NCI-H2196 (cell line): ENCODE results near the gene LILRB5.
"Not testable (repeated sequence)": the region's sequence is repeated elsewhere in the genome, so short reads cannot be mapped to it uniquely, and the experiment has no call there.

Experiments
- DNase-seq: peaks from one replicate; lab custom pipeline; 2025; ENCODE audit not compliant: unreplicated experiment; lab: John Stamatoyannopoulos, UW

LILRB5 gene

DNA sequence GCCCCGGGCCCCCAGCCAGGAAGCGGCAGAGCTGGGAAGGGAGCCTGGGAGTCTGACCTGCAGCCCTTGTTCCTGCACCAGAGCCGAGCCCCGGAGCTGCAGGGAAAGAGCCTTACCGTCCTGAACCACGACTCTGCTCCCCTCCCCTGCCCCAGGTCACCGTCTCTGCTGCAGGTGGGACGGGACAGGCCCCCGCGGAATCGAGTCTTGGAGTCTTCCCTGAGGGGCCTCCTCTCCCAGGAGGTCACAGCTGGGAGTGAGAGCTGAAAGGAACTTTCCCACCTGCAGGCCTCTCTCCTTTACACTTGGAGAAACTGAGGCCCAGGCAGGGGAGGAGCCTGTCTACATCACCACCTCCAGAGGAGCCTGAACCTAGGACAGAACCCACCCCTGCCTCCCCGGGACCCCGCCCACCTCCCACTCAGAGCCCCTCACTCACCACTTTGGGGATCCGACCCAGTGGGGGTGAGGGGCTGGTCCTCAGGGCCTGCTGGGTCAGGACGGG lies 20.1 kb upstream of the LILRB5 start:
- not testable (repeated sequence) for DNase-seq

DNA sequence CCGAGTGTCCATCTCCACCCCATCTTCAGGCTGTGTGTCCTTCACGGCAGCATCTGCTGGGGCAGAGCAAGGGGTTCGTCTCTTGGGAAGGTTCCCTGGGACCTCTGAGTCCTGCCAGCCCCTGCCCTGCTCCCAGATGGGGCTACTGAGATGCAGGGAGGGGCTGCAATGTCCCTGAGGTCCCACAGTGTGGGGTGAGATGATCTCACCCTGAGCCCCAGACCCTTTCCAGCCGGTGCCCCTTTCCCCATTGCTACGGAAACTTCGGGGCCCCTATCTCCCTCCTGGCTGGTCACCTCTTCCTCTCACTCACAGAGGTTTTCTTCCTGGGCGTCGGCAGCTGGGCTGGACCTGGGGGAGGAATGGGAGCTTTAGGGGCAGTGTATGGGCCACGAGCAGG lies 18.9 kb upstream of the LILRB5 start:
- no peak for DNase-seq

DNA sequence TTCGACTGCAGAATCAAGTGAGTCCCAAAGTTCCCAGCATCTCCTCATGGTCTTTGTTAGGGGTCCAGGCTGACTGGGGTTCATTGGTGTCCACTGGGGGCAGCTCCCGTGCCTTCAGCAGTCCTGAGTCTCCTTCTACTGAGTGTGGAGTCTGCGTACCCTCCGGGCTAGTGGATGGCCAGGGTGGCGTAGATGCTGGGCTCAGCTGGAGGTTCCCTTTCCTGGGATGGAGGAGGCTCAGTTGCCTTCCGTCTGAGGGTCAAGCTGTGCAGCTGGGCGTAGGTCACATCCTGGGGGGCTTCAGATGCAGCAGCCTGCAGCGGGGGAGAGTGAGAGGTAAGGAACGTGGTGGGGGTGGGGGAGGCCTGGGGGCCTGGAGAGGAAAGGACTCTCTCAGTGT lies 17.4 kb upstream of the LILRB5 start:
- not testable (repeated sequence) for DNase-seq

DNA sequence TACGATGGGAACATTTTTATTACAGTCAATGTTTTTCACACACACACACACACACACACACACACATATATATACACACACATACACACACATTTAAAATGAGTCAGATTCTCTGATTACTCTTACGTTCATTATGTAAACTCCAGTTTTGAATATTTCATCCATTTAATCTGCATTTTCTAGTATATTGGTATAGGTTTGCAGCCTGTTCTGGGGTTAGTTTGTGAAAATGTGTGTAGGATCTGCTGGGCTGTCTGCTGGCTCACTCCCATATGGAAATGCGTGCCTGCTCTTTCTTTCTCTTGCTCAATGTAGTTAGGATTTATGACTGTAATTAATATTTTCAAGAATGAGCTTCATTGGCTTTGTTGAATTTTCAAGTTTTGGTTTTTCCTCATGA lies 16.7 kb upstream of the LILRB5 start:
- DNase-seq: no peak

DNA sequence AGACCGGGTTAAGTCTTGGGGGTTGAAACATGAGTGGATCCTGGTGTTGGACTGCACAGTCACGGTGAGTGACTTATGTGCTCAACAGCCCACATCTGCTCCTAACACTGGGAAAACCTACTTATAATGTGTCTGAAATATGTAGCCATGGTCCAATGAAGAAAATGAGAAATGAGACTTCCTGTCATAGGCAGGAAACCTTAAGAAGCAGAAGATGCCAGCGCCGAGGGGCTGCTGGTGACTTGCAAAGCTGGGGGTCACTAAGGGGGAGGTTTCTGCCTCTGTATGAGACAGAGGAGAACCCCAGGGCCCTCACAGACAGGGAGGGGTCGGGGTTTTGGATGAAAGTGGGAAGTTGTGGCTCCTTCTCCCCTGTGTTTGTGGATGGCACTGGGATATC lies 15.1 kb upstream of the LILRB5 start:
- not testable (repeated sequence) for DNase-seq

DNA sequence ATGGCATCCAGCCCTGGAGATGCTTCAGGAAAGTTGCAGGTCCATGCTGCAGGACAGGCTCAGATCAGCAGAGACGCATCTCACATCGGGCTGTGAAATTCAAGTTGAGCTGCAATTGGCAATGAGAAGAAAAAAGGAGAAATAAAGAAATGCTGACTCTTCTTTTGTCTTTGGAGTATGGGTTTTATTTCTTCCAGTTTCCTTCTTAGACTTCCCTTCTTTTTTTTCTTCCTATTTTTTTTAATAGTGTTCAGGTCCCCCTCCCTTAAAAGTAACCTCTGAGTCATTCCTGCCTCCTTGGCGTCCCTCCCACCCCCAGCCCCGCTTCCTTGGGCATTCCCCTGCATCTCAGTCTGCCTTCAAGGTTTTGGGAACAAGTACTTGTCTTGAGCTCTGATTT lies 14.5 kb upstream of the LILRB5 start:
- DNase-seq: not testable (repeated sequence)

DNA sequence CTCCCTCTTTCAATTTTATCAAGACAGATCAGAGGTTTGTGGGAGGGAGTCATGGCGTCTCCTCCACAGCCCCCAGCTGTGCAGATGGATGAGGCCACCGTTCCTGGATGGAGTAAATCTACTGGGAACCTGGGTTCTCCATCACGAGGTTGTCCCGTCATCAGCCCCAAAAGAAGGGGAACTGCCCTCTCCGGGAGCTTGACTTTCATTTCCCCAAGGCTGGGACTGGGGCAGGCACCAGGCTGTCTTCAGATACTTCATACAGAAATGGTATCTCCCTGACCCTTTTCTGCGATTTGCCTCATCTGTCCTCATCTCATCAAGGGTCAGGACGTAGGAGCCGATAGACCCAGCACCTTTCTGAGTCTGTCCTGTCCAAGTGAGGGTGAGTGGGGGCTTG lies 14.0 kb upstream of the LILRB5 start:
- no peak for DNase-seq

DNA sequence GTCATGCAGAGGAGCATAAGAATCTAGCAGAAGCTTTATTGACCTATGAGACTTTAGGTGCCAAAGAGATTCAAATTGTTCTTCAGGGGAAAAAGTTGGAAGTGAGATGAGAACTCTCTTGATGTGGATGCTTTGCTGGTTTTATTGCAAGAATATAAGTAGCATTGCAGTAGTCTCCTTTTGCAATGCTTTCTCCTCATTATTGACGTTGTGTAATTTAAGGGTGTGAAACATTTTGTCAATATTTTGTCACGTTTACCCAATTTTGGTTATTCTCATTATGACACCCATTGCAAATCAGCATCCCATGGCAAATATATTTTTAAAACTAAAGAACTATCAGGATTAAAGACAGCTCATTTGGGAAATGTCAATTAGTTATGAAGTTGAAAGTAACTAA lies 11.9 kb upstream of the LILRB5 start:
- DNase-seq: no peak

DNA sequence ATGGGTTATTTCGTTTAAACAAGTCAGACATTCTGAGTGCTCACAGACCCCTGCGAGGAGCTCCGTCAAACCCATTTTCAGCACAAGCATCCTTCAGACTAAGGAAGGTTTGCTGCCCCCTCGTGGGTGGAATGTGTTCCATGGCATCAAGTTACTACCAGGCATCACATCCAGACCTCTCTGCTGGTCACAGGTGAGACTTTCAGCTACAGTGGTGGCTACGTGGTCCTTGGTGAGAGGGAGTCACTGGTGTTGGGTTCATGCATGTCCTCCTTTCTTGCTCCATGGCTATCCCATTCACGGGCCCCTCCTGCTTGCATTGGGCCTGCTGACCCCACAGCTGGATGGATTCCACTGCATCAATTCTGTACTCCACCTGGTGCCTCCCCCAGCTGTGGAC lies 9.1 kb upstream of the LILRB5 start:
- peak; percentile 69 for DNase-seq

DNA sequence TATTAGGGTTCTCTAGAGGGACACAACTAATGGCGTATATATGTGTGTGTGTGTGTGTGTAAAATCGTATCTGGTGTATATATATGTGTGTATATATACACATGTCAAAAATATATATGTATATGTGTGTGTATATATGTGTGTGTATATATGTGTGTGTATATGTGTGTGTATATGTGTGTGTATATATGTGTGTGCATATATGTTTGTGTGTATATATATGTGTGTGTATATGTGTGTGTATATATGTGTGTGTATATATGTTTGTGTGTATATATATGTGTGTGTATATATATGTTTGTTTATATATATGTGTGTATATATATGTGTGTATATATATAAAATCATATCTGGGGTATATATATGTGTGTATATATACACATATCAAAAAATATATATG lies 5.4 kb upstream of the LILRB5 start:
- DNase-seq: no peak

DNA sequence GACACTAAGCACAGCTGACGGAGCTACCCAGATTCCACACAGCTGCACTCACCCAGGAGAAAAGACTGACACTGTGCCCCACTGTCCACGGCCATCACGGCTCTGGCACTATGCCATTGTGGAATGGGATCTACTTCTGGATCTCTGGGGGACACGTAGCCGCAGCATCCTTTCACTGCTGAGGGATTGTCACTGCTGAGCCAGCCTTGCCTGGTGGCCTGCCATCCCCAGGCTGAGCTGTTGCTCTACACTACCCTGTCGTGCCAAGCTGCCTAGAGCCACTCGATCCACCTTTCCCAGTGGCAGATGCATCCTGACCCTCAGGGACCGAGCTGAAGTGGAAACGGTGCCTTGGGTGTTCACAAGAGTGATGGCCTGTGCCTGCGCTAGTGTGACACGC lies 5.0 kb upstream of the LILRB5 start:
- DNase-seq: no peak

DNA sequence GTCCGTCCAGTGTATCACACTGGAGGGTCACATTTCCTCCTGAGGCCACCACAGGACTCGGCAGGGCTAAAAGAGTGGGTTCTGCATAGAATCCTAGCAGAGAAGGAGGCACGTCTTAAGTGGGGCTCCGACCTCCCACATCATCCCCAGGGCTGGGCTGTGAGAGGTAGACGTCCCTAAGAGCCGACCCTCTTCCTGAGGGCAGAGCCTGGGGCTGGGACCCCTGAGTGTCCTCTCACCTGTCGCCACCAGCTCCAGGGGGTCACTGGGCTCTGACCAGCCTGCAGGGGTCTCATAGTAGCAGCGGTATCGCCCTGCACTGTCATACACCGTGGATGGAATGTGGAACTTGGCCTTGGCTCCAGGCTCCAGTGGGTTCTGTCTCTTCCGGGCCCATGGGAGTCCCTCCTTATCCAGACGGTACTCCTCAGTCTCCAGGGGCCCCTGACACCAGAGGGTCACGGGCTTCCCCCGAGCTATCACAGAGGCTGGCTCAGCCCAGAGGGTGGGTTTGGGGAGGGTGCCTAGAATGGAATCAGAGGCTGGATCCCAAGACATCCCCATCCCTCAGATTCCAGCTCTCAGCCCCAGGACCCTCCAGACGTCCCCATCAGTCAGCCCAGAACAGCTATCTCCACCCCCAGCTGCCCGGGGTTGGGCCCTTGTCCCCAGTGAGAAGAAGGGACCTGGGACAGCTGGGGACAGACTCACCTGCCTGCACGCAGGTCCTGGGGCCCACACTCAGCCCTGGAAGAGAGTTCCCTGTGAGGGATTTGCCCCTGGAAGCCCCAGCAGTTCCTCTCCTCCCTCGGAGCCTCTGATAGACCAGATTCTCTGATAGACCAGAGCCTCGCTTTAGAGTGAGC lies 590 bp downstream of the LILRB5 start:
- no peak for DNase-seq

DNA sequence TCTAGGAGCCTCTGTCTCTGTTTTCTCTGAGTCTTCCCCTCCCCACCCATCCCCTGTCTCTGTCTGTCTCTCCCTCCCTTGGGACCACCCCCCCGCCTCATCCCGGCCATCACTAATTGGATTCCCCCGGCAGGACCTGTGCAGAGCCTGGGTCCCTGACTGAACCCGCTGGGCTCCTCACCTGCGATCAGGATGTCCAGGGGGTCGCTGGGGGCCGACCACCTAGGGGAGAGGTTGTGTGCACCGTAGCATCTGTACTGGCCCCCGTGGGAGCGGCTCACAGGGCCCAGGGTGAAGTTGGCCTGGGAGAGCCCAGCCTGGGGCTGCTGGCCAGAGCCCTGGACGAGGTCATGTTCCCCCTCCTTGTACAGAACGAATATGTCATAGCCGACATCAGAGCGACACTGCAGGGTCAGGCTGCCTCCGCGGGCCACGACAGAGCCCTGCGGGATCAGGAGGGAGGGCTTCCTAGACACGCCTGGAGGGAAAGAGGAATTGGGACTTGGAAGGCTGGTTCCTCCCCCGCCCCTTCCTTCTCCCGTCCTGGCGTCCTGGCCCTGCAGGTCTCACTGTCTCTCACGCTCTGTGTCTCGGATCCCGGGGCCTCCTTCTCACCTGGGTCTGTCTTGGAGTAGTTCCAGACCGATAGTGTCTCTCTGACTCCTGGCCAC lies 1.8 kb downstream of the LILRB5 start:
- no peak for DNase-seq

DNA sequence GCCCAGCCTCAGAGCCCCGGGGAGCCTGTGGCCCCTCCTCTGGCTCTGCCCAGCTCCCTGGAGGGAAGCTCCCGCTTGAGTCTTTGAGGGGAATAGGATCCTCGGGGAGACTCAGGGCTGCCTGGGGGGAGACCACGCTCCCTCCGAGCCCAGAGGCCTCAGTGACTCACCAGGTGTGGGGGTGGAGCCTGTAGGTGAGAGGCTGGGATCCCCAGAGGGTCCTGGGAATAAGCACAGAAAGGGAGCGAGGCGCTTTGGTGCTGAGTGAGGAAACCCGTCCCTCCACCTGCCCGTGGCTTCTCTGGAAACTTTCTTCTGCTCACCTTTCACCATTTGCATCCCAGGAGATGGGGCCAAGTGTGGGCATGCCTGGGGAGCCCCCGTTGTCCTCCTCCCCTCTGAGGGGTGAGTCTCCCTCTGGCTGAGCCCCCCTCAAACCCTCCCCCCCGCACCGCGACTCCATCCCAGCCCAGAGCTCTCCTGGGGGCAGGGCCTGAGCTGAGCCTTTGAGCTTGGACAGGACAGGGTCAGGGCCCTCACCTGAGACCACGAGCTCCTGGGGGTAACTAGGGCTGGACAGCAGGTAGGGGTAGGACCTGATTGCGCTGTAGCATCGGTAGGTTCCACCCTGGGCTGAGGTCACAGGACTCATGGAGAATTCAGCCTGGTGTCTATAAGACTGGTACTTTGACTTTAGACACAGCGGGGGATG lies 2.7 kb downstream of the LILRB5 start:
- DNase-seq: no peak

DNA sequence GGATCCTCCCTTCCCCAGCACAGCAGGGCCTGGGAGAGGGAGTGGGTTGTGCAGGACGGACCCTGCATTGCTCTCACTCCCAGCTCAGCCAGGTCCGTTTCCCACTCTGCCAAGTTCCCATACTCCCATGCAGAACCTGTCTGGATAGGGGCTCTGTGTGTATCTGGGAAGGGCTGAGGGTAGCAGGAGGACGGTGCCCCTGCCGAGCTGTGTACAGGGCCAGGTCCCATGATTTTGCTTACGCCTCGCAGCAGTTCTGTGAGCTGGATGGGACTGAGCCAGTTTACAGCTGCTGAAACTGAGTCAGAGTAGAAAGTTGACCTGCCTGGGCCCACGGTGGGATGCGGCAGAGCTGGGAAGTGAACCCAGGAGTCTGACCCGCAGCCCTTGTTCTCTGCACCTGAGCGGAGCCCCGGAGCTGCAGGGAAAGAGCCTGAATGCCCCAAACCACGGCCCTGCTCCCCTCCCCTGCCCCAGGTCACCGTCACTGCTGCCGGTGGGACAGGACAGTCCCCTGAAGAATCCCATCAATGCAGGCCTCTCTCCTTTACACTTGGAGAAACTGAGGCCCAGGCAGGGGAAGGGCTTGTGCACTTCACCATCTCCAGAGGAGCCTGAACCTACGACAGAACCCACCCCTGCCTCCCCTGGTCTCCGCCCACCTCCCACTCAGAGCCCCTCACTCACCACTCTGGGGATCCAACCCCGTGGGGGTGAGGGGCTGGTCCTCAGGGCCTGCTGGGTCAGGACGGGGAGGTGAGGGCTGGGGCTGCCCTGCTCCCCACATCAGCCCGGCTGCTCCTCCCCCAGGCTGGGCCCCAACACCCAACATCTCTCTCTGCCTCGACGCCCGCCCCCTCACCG lies 3.5 kb downstream of the LILRB5 start:
- DNase-seq: no peak

DNA sequence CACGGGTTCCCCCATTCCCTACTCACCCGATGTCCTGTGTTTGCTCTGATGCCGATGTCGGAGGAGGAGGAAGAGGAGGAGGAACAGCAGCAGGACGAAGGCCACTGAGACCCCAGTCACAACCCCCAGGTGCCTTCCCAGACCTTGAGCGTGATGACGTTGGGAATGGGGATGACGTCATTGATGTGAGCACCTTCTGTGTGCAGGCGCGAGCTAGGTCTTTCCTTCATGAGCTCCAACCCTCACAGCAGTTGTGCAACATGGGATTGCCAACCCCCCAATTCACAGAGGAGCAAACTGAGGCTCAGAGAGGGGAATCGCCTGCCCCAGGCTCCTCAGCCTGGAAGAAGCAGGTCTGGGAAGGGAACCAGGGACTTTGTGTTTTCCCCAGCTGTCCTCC lies 4.2 kb downstream of the LILRB5 start:
- no peak for DNase-seq

DNA sequence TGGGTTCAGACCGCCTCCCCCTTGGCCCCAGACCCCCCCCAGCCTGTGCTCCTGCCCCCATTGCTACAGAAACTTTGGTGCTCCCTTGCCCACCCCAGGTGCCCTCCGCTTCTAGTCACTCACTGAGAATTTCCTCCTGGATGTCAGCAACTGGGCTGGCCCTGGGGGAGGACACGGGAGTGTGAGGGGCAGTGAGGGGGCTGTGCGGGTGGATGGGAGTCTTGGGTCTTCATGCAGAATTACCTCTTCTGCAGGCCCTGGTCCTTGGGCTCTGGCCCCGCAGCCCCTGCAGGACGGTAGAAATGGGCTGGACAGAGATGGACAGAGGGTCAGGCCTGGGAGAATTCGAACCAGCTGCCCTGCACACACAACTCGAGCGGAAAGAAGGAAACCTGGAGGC lies 4.8 kb downstream of the LILRB5 start:
- no peak for DNase-seq

DNA sequence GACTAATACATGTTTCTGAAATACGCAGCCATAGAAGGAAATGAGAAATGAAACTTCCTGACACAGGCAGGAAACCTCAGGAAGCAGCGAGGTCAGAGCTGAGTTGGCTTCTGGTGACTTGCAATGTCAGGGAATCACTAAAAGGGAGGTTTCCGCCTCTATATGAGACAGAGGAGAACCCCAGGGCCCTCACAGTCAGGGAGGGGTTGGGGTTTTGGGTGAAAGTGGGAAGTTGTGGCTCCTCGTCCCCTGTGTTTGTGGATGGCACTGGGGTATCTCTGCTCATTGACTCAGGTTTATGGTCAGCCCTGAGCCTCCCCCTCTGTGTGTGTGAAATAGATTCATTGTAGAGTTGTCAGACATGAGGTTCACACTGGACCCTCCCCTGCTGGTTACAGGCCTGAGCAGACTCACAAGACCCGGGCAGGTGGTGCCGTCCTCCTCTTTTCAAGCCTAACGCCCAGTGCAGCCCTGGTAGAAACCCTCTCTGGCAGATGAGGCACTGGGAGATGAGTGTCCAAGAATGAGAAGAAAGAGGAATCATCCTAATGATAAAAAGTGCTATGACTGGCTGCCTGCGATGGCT lies 9.0 kb downstream of the LILRB5 start:
- DNase-seq: no peak

DNA sequence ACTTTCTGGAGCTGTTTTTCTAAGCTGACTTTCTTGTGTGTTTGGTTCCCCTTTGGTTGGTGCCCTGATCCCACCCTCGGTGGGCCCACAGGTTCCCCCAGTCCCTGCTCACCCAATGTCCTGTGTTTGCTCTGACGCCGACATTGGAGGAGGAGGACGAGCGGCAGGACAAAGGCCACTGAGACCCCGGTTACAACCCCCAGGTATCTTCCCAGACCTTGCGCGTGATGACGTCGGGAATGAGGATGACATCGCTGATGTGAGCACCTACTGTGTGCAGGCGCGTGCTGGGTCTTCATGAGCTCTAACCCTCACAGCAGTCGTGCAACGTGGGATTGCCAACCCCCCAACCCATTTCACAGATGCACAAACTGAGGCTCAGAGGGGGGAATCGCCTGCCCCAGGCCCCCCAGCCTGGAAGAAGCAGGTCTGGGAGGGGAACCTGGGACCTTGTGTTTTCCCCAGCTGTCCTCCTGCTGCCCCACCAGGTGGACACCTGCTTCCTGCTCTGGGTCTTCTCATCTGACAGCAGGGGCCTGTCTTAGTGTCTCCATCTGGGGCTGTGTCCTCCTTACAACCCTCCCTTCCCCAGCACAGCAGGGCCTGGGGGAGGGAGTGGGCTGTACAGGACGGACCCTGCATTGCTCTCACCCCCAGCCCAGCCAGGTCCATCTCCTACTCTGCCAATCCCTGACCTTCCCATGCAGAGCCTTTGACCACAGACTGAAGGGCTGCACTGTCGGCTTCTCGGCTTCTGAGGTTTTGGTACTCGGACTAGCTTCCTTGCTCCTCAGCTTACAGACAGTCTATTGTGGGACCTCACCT lies 9.8 kb downstream of the LILRB5 start:
- no peak for DNase-seq

DNA sequence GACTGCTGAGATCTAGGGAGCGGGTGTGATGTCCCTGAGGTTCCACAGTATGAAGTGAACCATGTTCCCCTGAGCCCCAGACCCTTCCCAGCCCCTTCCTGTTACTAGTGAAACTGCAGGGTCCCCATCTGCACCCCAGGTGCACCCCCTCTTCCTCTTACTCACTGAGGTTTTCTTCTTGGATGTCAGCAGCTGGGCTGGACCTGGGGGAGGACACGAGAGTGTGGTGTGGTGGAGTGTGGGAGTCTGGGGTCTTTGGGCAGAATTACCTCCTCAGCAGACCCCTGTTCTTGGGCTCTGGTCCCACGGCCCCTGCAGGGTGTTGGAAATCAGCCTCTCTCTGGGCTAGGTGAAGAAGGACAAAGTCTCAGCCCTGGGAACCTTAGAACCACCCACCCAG lies 11.1 kb downstream of the LILRB5 start:
- no peak for DNase-seq
